Measurements from ENCODE around the gene PODXL2. TPM values are rescaled to one million over a fixed set of nuclear protein-coding genes. Genes with fewer than 3 reads are reported as not detected.

PODXL2 gene
- total and polyA plus RNA-seq, 2 experiments from 2014 or later = 18.4 to 57.6 TPM

GRCh38 chr3:127639173-127640041 lies 10.4 kb downstream of the PODXL2 start:
- peak overlapping the region; percentile 36; the same call in 1 of the 2 replicates for H3K27ac Mint-ChIP-seq

More at GRCh38 chr3:127639173-127640041, 10.4 kb downstream of the PODXL2 start:
- H3F3A ChIP-seq (replicated peaks; ENCODE audit: low read depth) = no peaks in the 10 kb centered on the region
- no peak overlapping the region for H3K27ac ChIP-seq (ENCODE audit: low read depth)
- H3K9me2 ChIP-seq (ENCODE audit: insufficient read depth) = no peaks in the 10 kb centered on the region
- DNase-seq (ENCODE audit: low spot score) = no peak
- peaks cover 14% of the 10 kb centered on the region for H3K4me1 Mint-ChIP-seq
- peaks cover 6% of the 10 kb centered on the region; the same call in 1 of the 2 replicates for H3K4me1 ChIP-seq (ENCODE audit: insufficient read depth)
- ATAC-seq = no peak
- H3K27me3 Mint-ChIP-seq (ENCODE audit: insufficient read depth, low read depth, poor library complexity) = peaks cover 3% of the 10 kb centered on the region
- TF ChIP-seq JUNB (IDR thresholded peaks at IDR 0.05; ENCODE audit: unreplicated experiment) = no peak
- TF ChIP-seq ZNF462 (CRISPR knock-in tag; IDR thresholded peaks at IDR 0.05) = no peak
- TF ChIP-seq CTCF (conservative IDR thresholded peaks at IDR 0.05; ENCODE audit: low read depth in 2 of 2) = no peak
- no peak for TF ChIP-seq ZNF114 (CRISPR knock-in tag; IDR thresholded peaks at IDR 0.05)
- TF ChIP-seq NANOG (IDR thresholded peaks at IDR 0.05; ENCODE audit: borderline replicate concordance) = no peak
- TF ChIP-seq ZNF331 (CRISPR knock-in tag; IDR thresholded peaks at IDR 0.05; ENCODE audit: low read depth) = no peak
- no peak for TF ChIP-seq STAT1 (IDR thresholded peaks at IDR 0.05; ENCODE audit: unreplicated experiment)
- TF ChIP-seq, protein P1, sequence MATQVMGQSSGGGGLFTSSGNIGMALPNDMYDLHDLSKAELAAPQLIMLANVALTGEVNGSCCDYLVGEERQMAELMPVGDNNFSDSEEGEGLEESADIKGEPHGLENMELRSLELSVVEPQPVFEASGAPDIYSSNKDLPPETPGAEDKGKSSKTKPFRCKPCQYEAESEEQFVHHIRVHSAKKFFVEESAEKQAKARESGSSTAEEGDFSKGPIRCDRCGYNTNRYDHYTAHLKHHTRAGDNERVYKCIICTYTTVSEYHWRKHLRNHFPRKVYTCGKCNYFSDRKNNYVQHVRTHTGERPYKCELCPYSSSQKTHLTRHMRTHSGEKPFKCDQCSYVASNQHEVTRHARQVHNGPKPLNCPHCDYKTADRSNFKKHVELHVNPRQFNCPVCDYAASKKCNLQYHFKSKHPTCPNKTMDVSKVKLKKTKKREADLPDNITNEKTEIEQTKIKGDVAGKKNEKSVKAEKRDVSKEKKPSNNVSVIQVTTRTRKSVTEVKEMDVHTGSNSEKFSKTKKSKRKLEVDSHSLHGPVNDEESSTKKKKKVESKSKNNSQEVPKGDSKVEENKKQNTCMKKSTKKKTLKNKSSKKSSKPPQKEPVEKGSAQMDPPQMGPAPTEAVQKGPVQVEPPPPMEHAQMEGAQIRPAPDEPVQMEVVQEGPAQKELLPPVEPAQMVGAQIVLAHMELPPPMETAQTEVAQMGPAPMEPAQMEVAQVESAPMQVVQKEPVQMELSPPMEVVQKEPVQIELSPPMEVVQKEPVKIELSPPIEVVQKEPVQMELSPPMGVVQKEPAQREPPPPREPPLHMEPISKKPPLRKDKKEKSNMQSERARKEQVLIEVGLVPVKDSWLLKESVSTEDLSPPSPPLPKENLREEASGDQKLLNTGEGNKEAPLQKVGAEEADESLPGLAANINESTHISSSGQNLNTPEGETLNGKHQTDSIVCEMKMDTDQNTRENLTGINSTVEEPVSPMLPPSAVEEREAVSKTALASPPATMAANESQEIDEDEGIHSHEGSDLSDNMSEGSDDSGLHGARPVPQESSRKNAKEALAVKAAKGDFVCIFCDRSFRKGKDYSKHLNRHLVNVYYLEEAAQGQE (IDR thresholded peaks at IDR 0.05; ENCODE audit: unreplicated experiment) = no peak
- no peak for TF ChIP-seq POLR2AphosphoS5 (IDR thresholded peaks at IDR 0.05; ENCODE audit: low read depth)
- no peak for TF ChIP-seq EZH2phosphoT487 (IDR thresholded peaks at IDR 0.05; ENCODE audit: unreplicated experiment)
- no peak for TF ChIP-seq ETS1 (IDR thresholded peaks at IDR 0.05)
- no peak for TF ChIP-seq EZH2 (IDR thresholded peaks at IDR 0.05; ENCODE audit: low read depth, unreplicated experiment)
- TF ChIP-seq CREB1 (CRISPR knock-in tag; IDR thresholded peaks at IDR 0.05; ENCODE audit: low read depth) = no peak
- no peak overlapping the region for H3K4me3 Mint-ChIP-seq
- H4K20me1 ChIP-seq (replicated peaks; ENCODE audit: insufficient read depth) = no peaks in the 10 kb centered on the region
- H3K36me3 ChIP-seq (ENCODE audit: insufficient read depth) = no peaks in the 10 kb centered on the region
- peaks cover 8% of the 10 kb centered on the region for H3K79me2 ChIP-seq (replicated peaks; ENCODE audit: insufficient read depth)
- no peak overlapping the region for H2AFZ ChIP-seq
- H3K27me3 ChIP-seq (ENCODE audit: insufficient read depth) = no peaks in the 10 kb centered on the region
- no peak overlapping the region for H3K4me3 ChIP-seq
- H3K9me3 Mint-ChIP-seq = no peaks in the 10 kb centered on the region
- H3K36me3 Mint-ChIP-seq (ENCODE audit: low read depth) = peaks cover 15% of the 10 kb centered on the region
- H3K4me2 ChIP-seq = no peak overlapping the region
